Stomach (tissue), 9 donors: ENCODE data around the gene HPN. TPM values are rescaled to one million over a fixed set of nuclear protein-coding genes. Genes with fewer than 3 reads are reported as not detected.

Experiments used
- DNase-seq, 2 donors: peaks; one replicate each; pipeline versions ENCODE4 v3.0.0 to v3.0.0-alpha.2; 2013 to 2019
- H3K27ac ChIP-seq, 5 donors: fragments of 200-600 bp in 4 of 5; sonication (generic) in 4 of 5; one replicate each; pipeline ENCODE4 v1.5.1; 2013 to 2019; ENCODE audit warnings: mild to moderate bottlenecking in 1 of 5, moderate library complexity in 1 of 5
- H3K27me3 ChIP-seq, 3 donors: fragments of 200-600 bp; sonication (generic); one replicate each; pipeline ENCODE4 v1.5.1; 2017 to 2019; ENCODE audit warnings: mixed run types in 1 of 3
- H3K36me3 ChIP-seq, 4 donors: fragments of 200-600 bp; sonication (generic); 1 replicate in 3 of 4; 2 replicates in 1 of 4; pipeline ENCODE4 v1.5.1; 2016 to 2019
- H3K4me1 ChIP-seq, 4 donors: fragments of 200-600 bp; sonication (generic); one replicate each; pipeline ENCODE4 v1.5.1; 2016 to 2019
- H3K4me3 ChIP-seq, 4 donors: fragments of 200-600 bp; sonication (generic) in 3 of 4; one replicate each; pipeline ENCODE4 v1.5.1; 2016 to 2019; ENCODE audit warnings: mild to moderate bottlenecking in 1 of 4
- H3K9me3 ChIP-seq, 4 donors: fragments of 200-600 bp; sonication (generic); one replicate each; pipeline ENCODE4 v1.5.1; 2016 to 2019
- CTCF ChIP-seq, 7 experiments: fragments of 450-650 bp in 4 of 7; fragments of 200-600 bp in 3 of 7; sonication (generic) in 3 of 7; IDR thresholded peaks; one replicate each; pipeline ENCODE4 v1.5.1; 2016 to 2019; ENCODE audit warnings: antibody characterized with exemption in 7 of 7, control low read depth in 2 of 7, mild to moderate bottlenecking in 1 of 7
- EP300 ChIP-seq: sonication (generic); formaldehyde crosslinking; IDR thresholded peaks from one replicate; pipeline ENCODE4 v1.6.1; 2017; ENCODE audit warnings: antibody characterized with exemption
- POLR2A ChIP-seq, 4 donors: fragments of 450-650 bp; IDR thresholded peaks; one replicate each; pipeline ENCODE4 v1.6.1; 2016; ENCODE audit warnings: antibody characterized with exemption in 4 of 4, control low read depth in 2 of 4, mild to moderate bottlenecking in 1 of 4, moderate library complexity in 1 of 4
- POLR2AphosphoS5 ChIP-seq, 3 donors: sonication (generic); formaldehyde crosslinking; IDR thresholded peaks; one replicate each; pipeline ENCODE4 v1.6.1; 2016; ENCODE audit warnings: antibody characterized with exemption in 3 of 3
- WGBS, 5 donors: extraction: QIAGEN DNeasy Blood & Tissue Kit in 3 of 5; methylation state at CpG; one replicate each; pipeline versions ENCODE4 v1.1.5 to v1.1.7; 2013 to 2018; 5-methylcytosine and 5-hydroxymethylcytosine counted together
- intact Hi-C: fragments of 100-400 bp; cut with DNase I; formaldehyde crosslinking; loops from one replicate; pipeline ENCODE4 v1.15.1; 2023; ENCODE audit warnings: low total_unique reads
- polyA plus RNA-seq, 3 donors: library from polyadenylated mRNA; stranded (reverse); fragments of 200-250 nt; gene quantifications; one replicate each; pipeline ENCODE4 v1.2.3, GENCODE V29; 2013
- total RNA-seq, 5 donors: library from RNA; depleted of rRNA; stranded (reverse); fragments of >200 nt; gene quantifications; one replicate each; pipeline versions ENCODE4 v1.1.0 to v1.2.3, GENCODE V29; 2014 to 2016
- donor health status: healthy with polysubstance abuse.
- donor health status: Bipolar disorder and iron deficiency.
- donor health status: healthy.

HPN gene
- total and polyA plus RNA-seq, 8 donors: 14.7 to 45.2 (median 28.6) TPM; not detected in 1

GRCh38 chr19:35088131-35088913 lies 46.8 kb downstream of the HPN start:
- H3K27me3 ChIP-seq: peaks cover 0 to 18% (median 4%) of the 10 kb centered on the region in 3 donors
- DNase-seq: peak in 1 of 2 donors; percentile 36
- WGBS, 5 donors: 73 to 84% (median 81%) methylated on average over 7 to 8 of the region's 8 CpGs
- intact Hi-C loops: no loop called here
- TF ChIP-seq POLR2A (IDR thresholded peaks at IDR 0.05) (no peak), POLR2AphosphoS5 (IDR thresholded peaks at IDR 0.05) (no peak)
- no peaks in the 10 kb centered on the region for H3K36me3 ChIP-seq
- H3K4me3 ChIP-seq: no peak overlapping the region
- peaks cover 7 to 15% (median 11%) of the 10 kb centered on the region in 4 donors for H3K4me1 ChIP-seq
- no peaks in the 10 kb centered on the region for H3K9me3 ChIP-seq
- no peak overlapping the region for H3K27ac ChIP-seq

GRCh38 chr19:35089554-35089953 lies 48.0 kb downstream of the HPN start:
- H3K9me3 ChIP-seq: no peaks in the 10 kb centered on the region
- intact Hi-C loops: no loop called here
- H3K4me1 ChIP-seq: peaks cover 7 to 15% (median 11%) of the 10 kb centered on the region in 4 donors
- no peak for TF ChIP-seq CTCF (IDR thresholded peaks at IDR 0.05)
- TF ChIP-seq POLR2AphosphoS5 (IDR thresholded peaks at IDR 0.05): no peak
- TF ChIP-seq POLR2A (IDR thresholded peaks at IDR 0.05): no peak
- no peak for TF ChIP-seq EP300
- 60 to 72% (median 67%) methylated on average over 8 of the region's 8 CpGs for WGBS, 5 donors
- DNase-seq: no peak
- H3K36me3 ChIP-seq: no peaks in the 10 kb centered on the region
- H3K27me3 ChIP-seq: peaks cover 0 to 18% (median 4%) of the 10 kb centered on the region in 3 donors
- no peak overlapping the region for H3K4me3 ChIP-seq
- H3K27ac ChIP-seq: no peak overlapping the region

GRCh38 chr19:35090160-35090505 lies 48.6 kb downstream of the HPN start:
- Histone ChIP-seq H3K27me3 (peaks cover 0 to 18% (median 4%) of the 10 kb centered on the region in 3 donors), H3K9me3 (no peaks in the 10 kb centered on the region), H3K27ac (peak overlapping the region in 1 of 5 donors; percentile 43), H3K4me3 (peak overlapping the region in 2 of 4 donors; percentile 18 to 28), H3K36me3 (no peaks in the 10 kb centered on the region), H3K4me1 (peaks cover 7 to 15% (median 11%) of the 10 kb centered on the region in 4 donors)
- intact Hi-C loops: no loop called here
- WGBS, 5 donors: 21 to 40% (median 24%) methylated on average over 9 of the region's 9 CpGs
- DNase-seq: no peak
- TF ChIP-seq POLR2A (IDR thresholded peaks at IDR 0.05) (no peak), POLR2AphosphoS5 (IDR thresholded peaks at IDR 0.05) (no peak), EP300 (no peak), CTCF (IDR thresholded peaks at IDR 0.05) (no peak)

- Histone ChIP-seq H3K36me3 (no peaks in the 10 kb centered on the region), H3K4me3 (peak overlapping the region; percentile 16 to 28 (median 19)), H3K27ac (peak overlapping the region in 2 of 5 donors; percentile 42 to 43), H3K4me1 (peaks cover 7 to 15% (median 11%) of the 10 kb centered on the region in 4 donors), H3K27me3 (peaks cover 0 to 18% (median 4%) of the 10 kb centered on the region in 3 donors), H3K9me3 (no peaks in the 10 kb centered on the region)
- intact Hi-C loops: no loop called here
- WGBS, 5 donors: 3 to 11% (median 7%) methylated on average over 10 to 36 of the region's 36 CpGs
- TF ChIP-seq CTCF (IDR thresholded peaks at IDR 0.05): peak in 5 of 7 experiments; percentile 46 to 76 (median 59)
- TF ChIP-seq POLR2A (IDR thresholded peaks at IDR 0.05): no peak
- no peak for TF ChIP-seq EP300
- TF ChIP-seq POLR2AphosphoS5 (IDR thresholded peaks at IDR 0.05): no peak
- DNase-seq: peak; percentile 69 to 88
Measured at GRCh38 chr19:35090506-35091214, 49.1 kb downstream of the HPN start.
